GM21360 (cell line): ENCODE measurements around the gene FRMD5.
"Not testable (repeated sequence)": the region's sequence is repeated elsewhere in the genome, so short reads cannot be mapped to it uniquely, and the experiment has no call there.

Experiments used
- ATAC-seq: cut with Tn5 transposase; IDR thresholded peaks from one replicate; pipeline ENCODE4 v1.9.1; 2021; ENCODE audit warnings: mild to moderate bottlenecking, moderate library complexity; ENCODE audit not compliant: unreplicated experiment

FRMD5 gene

DNA sequence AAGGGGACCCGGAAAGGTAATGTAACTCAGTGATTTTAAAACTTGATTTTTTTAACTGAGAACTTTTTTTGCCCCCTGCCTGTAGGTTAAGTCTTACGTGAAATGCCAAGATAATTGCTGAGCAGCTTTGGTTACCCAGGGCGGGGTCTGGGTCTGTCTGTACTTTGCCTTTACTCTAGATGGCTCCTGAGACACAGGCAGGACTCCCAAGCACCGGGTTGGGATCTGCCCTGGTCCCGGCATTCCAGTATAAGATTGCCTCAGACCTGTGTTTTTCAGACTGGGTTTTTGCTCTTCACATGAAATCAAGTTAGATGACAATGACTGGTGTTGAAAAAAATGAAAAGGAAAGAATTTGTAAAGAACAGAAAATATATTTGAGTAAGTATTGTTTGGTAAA, 328.0 kb downstream of the FRMD5 start:
- ATAC-seq, result no peak

DNA sequence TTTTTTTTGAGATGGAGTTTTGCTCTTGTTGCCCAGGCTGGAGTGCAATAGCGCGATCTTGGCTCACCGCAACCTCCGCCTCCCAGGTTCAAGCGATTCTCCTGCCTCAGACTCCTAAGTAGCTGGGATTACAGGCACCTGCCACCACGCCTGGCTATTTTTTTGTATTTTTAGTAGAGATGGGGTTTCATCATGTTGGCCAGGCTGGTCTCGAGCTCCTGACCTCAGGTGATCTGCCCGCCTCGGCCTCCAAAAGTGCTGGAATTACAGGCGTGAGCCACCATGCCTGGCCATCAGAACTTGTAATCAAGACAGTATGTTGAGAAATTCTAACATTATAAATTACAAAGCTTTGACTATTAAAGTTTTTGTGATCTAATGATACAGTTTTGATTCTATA, 328.4 kb downstream of the FRMD5 start:
- not testable (repeated sequence) for ATAC-seq

DNA sequence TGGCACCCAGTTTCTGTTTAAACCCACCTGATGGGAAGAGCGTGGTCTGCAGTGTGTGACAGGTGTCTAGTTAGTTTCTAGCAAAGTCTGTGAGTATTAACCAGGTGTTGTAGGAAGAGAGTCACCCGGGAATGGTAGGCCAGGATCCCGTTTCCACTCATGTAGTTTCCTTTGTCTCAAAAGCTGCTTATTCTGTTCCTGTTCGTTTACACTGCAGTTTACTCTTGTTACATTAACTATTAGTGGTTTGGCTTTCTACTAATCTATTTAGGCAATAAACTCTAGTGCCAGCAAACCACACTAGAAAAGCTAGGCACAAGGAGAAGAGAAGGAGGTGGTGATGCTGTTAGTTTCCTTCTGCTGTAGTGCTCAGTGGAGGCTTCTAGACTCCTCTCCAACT, 335.5 kb downstream of the FRMD5 start:
- no peak for ATAC-seq

GRCh38 chr15:43854801-43855200, 340.3 kb downstream of the FRMD5 start:
- ATAC-seq, result no peak

DNA sequence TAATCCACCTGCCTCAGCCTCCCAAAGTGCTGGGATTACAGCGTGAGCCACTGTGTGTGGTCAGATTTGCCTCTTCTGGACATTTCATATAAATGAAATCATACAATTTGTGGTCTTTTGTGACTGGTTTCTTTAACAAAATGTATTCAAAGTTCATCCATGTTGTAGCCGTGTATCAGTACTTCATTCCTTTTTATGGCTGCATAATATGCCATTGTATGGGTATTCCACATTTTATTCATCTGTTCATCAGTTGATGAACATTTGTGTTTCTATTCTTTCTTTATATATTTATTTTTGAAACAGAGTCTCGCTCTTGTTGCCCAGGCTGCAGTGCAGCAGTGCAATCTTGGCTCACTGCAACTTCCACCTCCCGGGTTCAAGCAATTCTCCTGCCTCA, 342.5 kb downstream of the FRMD5 start:
- no peak for ATAC-seq

GRCh38 chr15:43851251-43851650, 343.8 kb downstream of the FRMD5 start:
- ATAC-seq, result no peak

DNA sequence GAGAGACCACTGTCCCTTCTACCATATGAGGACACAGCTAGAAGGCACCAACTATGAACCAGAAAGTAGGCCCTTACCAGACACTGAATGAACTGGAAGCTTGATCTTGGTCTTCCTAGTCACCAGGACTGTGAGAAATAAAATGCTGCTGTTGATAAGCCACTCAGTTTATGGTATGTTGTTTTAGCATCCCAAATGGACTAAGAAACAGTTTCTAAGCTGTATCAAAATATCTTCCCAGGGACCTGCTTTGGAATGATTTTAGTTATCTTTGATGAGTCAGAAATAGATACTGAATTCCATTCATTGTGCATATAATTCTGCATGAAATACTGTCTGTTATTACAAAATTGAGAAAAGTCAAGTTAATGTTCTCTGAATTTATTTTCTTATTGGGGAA, 349.6 kb downstream of the FRMD5 start:
- no peak for ATAC-seq

GRCh38 chr15:43832485-43832884, 362.6 kb downstream of the FRMD5 start:
- ATAC-seq, result not testable (repeated sequence)

DNA sequence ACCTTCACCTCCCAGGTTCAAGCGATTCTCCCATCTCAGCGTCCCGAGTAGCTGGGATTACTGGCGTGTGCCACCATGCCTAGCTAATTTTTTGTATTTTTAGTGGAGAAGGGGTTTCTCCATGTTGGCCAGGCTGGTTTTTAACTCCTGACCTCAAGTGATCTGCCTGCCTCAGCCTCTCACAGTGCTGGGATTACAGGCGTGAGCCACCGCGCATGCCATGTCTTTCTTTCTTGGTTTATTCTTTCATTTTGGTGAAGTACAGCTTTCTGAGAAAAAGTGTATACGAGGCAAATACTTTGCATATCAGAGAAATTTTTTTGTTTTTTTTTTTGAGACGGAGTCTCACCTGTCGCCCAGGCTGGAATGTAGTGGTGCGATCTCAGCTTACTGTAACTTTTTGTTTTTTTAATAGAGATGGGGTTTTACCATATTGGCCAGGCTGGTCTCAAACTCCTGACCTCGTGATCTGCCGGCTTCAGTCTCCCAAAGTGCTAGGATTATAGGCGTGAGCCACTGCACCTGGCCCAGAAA, 363.5 kb downstream of the FRMD5 start:
- not testable (repeated sequence) for ATAC-seq

DNA sequence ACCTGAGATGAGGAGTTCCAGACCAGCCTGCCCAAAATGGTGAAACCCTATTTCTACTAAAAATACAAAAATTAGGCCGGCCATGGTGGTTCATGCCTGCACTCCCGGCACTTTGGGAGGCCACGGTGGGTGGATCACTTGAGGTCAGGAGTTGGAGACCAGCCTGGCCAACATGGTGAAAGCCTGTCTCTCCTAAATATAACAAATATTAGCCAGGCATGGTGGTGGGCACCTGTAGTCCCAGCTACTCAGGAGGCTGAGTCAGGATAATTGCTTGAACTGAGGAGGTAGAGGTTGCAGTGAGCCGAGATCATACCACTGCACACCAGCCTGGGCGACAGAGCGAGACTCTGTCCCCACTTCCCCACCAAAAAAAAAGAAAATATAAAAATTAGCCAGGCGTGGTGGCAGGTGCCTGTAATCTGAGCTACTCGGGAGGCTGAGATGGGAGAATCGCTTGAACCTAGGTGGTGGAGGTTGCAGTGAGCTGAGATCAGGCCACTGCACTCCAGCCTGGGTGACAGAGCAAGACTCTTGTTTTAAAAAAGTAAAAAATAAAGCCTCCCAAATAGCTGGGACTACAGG, 364.3 kb downstream of the FRMD5 start:
- ATAC-seq, result not testable (repeated sequence)

DNA sequence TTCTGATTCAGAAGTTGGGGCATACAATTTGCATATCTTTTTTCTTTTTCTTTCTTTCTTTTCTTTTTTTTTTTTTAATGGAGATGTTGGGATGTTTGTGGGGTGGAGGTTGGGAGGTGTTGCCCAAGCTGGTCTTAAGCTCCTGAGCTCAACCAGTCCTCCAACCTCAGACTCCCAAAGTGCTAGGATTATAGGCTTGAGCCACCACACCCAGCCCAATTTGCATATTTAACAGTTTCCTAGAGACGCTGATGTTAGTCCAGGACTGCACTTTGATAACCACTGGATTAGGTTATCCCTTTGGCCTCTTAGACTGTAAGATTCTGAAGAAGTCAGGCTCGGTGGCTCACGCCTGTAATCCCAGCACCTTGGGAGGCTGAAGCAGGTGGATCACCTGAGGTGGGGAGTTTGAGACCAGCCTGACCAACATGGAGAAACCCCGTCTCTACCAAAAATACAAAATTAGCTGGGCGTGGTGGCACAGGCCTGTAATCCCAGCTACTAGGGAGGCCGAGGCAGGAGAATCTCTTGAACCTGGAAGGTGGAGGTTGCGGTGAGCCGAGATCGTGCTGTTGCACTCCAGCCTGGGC, 365.0 kb downstream of the FRMD5 start:
- ATAC-seq, result not testable (repeated sequence)

GRCh38 chr15:43828061-43828657, 366.9 kb downstream of the FRMD5 start:
- no peak for ATAC-seq

DNA sequence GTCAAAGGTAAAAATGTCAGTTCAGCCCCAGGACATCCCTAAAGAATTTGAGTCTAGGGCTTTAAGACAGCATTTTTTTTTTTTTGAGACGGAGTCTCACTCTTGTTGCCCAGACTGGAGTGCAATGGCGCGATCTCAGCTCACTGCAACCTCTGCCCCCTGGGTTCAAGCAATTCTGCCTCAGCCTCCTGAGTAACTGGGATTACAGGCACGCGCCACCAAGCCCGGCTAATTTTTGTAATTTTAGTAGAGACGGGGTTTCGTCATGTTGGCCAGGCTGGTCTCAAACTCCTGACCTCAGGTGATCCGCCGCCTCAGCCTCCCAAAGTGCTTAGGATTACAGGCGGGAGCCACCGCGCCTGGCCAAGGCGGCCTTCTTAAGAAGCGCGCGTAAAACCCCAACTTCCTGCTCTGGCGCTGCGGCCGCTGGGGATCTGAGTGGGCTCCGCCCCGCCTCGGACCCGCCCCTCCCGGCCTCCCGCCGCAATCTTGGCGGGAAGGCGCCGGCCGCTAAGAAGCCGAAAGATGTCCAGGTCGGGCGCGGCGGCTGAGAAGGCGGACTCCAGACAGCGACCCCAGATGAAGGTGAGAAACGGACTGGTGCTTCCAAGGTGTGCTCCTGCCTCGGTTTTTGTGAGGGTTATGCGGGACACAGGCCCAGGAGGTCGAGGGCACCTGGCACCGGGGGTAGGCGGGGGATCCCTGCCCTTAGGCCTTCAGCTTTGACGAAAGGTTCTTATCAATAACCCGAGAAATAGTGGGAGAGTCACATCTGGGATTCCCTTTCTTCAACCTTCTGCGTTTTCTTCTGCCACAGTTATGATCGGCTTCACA, 368.3 kb downstream of the FRMD5 start, which contains the start of gene WDR76:
WDR76 (plus strand) TSS at position 495 of the 834 bp plus-strand sequence; CDS start at position 526, 31 bp downstream.
- ATAC-seq, result peak; percentile 54

- no peak for ATAC-seq
Measured at GRCh38 chr15:43826029-43826507, 369.0 kb downstream of the FRMD5 start.

DNA sequence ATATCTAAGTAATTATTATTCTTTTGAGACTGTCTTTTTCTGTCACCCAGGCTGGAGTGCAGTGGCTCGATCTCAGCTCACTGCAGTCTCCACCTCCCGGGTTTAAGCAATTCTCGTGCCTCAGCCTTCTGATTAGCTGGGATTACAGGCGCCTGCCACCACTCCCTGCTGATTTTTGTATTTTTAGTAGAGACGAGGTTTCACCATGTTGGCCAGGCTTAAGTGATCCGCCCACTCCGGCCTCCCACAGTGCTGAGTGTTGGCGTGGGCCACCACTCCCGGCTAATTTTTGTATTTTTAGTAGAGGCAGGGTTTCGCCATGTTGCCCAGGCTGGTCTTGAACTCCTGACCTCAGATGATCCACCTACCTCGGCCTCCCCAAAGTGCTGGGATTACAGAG, 369.8 kb downstream of the FRMD5 start:
- not testable (repeated sequence) for ATAC-seq

DNA sequence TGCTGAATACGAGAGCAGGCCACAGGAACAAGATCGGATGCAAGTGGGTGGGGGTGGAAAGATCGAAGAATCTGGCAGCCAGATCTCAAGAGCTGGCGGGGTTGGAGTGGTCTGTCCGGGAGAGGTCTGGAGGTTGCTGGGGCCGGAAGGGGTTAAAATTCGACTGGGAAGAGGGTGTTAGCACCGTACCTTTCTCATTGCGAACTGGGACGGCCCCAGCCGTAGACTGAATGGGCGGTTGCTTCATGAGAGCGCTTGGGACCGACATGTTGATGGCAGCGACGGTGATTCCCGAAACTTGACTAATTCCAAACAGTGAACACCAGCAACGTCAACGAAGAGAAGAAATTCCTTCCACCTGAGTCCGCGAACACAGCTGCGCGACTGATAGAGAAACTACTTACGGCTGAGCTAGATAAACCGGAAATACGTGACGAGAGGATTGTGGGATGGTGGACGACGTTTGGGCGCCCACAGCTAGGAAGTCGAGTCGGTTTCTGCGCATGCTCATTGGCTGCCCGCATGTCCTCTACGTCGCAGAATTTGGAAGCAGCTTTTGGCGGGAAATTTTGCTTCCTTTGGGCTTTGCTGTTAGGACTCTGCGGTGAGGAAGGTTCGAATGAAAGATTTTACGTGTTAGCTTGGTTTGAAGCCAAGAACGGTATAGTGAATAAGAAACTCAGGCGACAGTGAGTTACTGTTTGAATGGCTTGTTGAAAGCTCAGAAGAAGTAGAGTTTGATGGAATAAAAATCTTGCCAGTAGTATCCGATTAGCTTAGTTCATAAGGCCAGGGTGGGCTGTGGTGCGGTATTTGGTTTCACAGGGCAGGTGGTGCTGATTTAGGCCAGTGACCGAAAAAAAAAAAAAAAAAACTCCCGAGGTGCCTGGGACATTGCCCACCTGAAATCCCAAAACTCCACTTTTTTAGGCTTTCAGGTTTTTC, 370.5 kb downstream of the FRMD5 start, which contains the start of gene MFAP1:
MFAP1 (minus strand) TSS at position 389 of the 945 bp plus-strand sequence; CDS start at position 268, 121 bp downstream.
- ATAC-seq, result no peak

GRCh38 chr15:43821505-43821904, 373.6 kb downstream of the FRMD5 start:
- no peak for ATAC-seq
